Islet of Langerhans (tissue), 1 donor: Measurements from ENCODE around the gene RELN.

Experiments
- FAIRE-seq: peaks from one replicate; lab custom pipeline; 2011; peaks lifted over from hg19 to GRCh38; lab: Jason Lieb, UNC

Gene RELN

GRCh38 chr7:103469095-103469948 is 520.1 kb downstream of the RELN start:
- FAIRE-seq = no peak

GRCh38 chr7:103466814-103467213 is 522.6 kb downstream of the RELN start:
- FAIRE-seq = no peak

- no peak for FAIRE-seq
Measured at GRCh38 chr7:103462358-103462757, 527.1 kb downstream of the RELN start.

- no peak for FAIRE-seq
Measured at GRCh38 chr7:103447073-103447960, 542.1 kb downstream of the RELN start.

- no peak for FAIRE-seq
Measured at GRCh38 chr7:103446049-103446520, 543.4 kb downstream of the RELN start, which contains the start of gene SLC26A5. SLC26A5 (minus strand) TSS chr7:103446207; CDS start chr7:103421514, 24,693 bp downstream.

GRCh38 chr7:103445228-103446048 is 544.0 kb downstream of the RELN start:
- FAIRE-seq = no peak

GRCh38 chr7:103439661-103440060 is 549.8 kb downstream of the RELN start:
- no peak for FAIRE-seq

GRCh38 chr7:103437623-103438022 is 551.8 kb downstream of the RELN start:
- no peak for FAIRE-seq

GRCh38 chr7:103432712-103433111 is 556.7 kb downstream of the RELN start:
- FAIRE-seq = no peak

GRCh38 chr7:103425177-103425576 is 564.3 kb downstream of the RELN start:
- FAIRE-seq = no peak

- no peak for FAIRE-seq
Measured at GRCh38 chr7:103423467-103424179, 565.8 kb downstream of the RELN start.
